GM12873 (cell line): ENCODE data around the gene TBX3.

ENCODE experiments used
- CTCF ChIP-seq: IDR thresholded peaks from 2 replicates; pipeline ENCODE4 v1.5.1; 2012; ENCODE audit warnings: low read depth, mild to moderate bottlenecking, moderate library complexity, low read length, control low read depth; ENCODE audit not compliant: insufficient read depth; ENCODE audit errors: missing control alignments

Gene TBX3

GRCh38 chr12:114684870-114685273, 897 bp upstream of the TBX3 start:
- TF ChIP-seq CTCF = no peak

GRCh38 chr12:114683709-114684097, 272 bp downstream of the TBX3 start:
- TF ChIP-seq CTCF = no peak

- no peak for TF ChIP-seq CTCF
These were observed 928 bp downstream of the TBX3 start for GRCh38 chr12:114682785-114683708.

- no peak for TF ChIP-seq CTCF
These were observed 1.7 kb downstream of the TBX3 start for GRCh38 chr12:114682106-114682784.

- TF ChIP-seq CTCF = no peak
These were observed 2.7 kb downstream of the TBX3 start for GRCh38 chr12:114681116-114681871.

- no peak for TF ChIP-seq CTCF
These were observed 3.3 kb downstream of the TBX3 start for GRCh38 chr12:114680604-114681069.

GRCh38 chr12:114679942-114680341, 4.0 kb downstream of the TBX3 start:
- no peak for TF ChIP-seq CTCF
